HFF-Myc (cell line): Measurements from ENCODE around the gene ARHGEF28.

Source experiments
- DNase-seq: peaks from one replicate; pipeline ENCODE4 v3.0.0-alpha.2; 2011; ENCODE audit warnings: low read depth; ENCODE audit errors: extremely low read depth
- H3K4me3 ChIP-seq: replicated peaks from 2 replicates; pipeline ENCODE4 v1.5.1; 2011; ENCODE audit warnings: low read depth, mild to moderate bottlenecking, control low read depth, low read length
- TF ChIP-seq, protein P1 (sequence below): IDR thresholded peaks from 2 replicates; pipeline ENCODE4 v1.5.1; 2012; ENCODE audit warnings: mild to moderate bottlenecking, low read depth, low read length, control low read depth; ENCODE audit errors: missing control alignments

Gene ARHGEF28

GRCh38 chr5:73654171-73654811 lies 28.3 kb downstream of the ARHGEF28 start:
- no peak overlapping the region for H3K4me3 ChIP-seq
- TF ChIP-seq, protein P1, sequence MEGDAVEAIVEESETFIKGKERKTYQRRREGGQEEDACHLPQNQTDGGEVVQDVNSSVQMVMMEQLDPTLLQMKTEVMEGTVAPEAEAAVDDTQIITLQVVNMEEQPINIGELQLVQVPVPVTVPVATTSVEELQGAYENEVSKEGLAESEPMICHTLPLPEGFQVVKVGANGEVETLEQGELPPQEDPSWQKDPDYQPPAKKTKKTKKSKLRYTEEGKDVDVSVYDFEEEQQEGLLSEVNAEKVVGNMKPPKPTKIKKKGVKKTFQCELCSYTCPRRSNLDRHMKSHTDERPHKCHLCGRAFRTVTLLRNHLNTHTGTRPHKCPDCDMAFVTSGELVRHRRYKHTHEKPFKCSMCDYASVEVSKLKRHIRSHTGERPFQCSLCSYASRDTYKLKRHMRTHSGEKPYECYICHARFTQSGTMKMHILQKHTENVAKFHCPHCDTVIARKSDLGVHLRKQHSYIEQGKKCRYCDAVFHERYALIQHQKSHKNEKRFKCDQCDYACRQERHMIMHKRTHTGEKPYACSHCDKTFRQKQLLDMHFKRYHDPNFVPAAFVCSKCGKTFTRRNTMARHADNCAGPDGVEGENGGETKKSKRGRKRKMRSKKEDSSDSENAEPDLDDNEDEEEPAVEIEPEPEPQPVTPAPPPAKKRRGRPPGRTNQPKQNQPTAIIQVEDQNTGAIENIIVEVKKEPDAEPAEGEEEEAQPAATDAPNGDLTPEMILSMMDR, result no peak
- DNase-seq, result peak; percentile 41

GRCh38 chr5:73654819-73655318 lies 28.9 kb downstream of the ARHGEF28 start:
- no peak for DNase-seq
- H3K4me3 ChIP-seq, result no peak overlapping the region
- TF ChIP-seq, protein P1, result no peak

DNA sequence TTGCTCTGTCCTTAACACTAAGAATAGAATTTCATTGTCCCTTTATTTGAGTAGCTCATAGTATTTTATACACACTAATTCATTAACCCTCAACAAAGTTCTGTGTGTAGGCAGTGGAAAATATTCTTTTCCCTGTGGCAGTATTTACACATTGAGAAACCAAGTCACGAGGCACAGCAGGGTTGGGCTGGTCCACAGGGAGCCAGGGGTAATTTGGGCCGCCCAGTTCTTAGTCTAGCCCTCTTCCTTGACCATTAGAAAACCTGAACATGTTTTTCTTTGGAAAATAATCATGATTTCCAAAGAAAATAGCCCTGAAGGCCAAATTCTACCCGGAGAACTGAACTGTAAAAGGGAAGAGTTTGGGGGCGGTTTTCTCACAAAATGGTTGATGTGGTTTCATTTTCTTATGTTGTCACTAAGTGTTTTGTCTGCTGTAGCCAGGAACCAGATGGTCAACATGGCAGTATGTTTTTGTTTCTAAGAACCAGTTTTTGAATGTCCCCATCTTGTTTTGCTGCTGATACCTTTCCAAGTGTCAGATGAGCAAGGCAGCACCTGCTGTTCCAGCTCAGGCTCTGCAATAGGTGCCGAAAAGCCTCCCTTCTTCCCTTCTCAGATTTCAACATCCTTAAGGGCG lies 29.6 kb downstream of the ARHGEF28 start:
- DNase-seq, result no peak
- TF ChIP-seq, protein P1, result no peak
- no peak overlapping the region for H3K4me3 ChIP-seq

DNA sequence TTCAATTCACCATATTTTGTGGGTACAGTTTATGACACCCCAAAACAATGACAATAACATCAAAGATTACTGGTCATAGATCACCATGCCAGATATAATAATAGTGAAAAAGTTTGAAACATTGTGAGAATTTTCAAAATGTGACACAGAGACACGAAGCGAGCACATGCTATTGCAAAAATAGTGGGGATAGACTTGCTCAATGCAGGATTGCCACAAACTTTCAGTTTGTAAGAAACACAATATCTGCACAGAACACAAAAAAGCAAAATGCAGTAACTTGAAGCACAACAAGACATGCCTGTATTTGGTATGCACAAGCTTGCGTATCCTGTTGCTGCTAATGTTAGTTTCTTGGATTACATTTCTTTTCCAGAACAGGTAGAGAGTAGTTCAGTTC lies 35.8 kb downstream of the ARHGEF28 start:
- TF ChIP-seq, protein P1, result no peak
- DNase-seq, result no peak
- H3K4me3 ChIP-seq, result no peak overlapping the region

DNA sequence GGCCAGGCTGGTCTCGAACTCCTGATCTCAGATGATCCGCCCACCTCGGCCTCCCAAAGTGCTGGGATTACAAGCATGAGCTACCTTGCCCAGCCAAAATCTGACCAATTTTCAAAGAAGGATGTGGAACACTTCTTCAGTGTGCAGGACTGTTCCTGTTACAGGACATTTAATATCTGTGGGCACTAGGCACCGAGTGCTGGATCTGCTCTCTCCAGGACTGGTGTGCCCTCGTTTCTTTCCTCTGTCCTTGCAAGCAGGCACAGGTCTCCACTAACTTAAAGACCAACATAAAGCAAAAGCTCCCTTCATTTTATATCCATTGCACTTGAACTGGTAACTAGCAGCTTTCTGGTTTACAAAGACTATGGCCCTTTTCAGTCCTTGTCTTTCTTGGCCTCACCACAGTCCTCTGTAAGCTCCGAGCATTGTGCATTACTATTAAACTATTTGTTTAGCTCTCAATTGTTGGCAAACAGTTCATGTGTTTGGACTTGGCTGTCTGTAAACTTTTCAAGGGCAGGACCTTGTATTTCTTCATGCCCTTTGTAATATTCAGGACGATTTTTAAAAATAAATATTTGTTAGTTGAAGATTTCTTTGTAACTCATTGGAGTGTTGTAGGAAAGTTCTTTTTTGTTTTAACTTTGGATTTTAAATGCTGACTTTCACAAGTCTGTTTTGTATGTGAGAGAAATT lies 37.3 kb downstream of the ARHGEF28 start:
- TF ChIP-seq, protein P1, result no peak
- no peak for DNase-seq
- H3K4me3 ChIP-seq, result no peak overlapping the region

DNA sequence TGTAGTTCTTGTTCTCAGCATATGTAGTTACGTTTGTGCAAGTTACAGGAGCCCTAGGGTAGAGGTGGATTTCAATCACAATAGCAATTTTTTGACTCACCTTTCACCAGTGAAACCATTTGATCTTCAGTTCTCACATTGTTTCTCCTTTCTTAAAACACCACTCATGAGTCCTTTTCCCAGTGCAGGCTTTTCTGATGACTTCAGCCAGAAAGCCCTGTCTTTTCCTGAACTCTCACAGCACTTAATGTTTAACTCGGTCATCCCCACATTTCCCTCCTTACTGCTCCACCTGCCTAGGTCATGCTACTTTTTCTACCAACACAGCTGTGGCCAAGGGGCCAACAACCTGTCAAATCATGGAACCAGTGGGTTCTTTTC lies 37.9 kb downstream of the ARHGEF28 start:
- no peak for DNase-seq
- H3K4me3 ChIP-seq, result no peak overlapping the region
- TF ChIP-seq, protein P1, result no peak
